Fibroblast of lung (primary cell): ENCODE data around the gene REPIN1.

Source experiments
- EZH2 ChIP-seq: IDR thresholded peaks from 2 replicates; pipeline ENCODE4 v1.5.1; 2012; ENCODE audit warnings: low read length, control low read depth, mild to moderate bottlenecking; ENCODE audit errors: missing control alignments
- TF ChIP-seq, protein P1 (sequence below), 2 donors: IDR thresholded peaks in 1 of 2; conservative IDR thresholded peaks in 1 of 2; 1 replicate in 1 of 2; 2 replicates in 1 of 2; pipeline ENCODE4 v1.5.1; 2011 to 2012; ENCODE audit warnings: low read length in 2 of 2, control low read depth in 1 of 2, inconsistent platforms in 1 of 2, low read depth in 1 of 2, mild to moderate bottlenecking in 1 of 2

DNA sequence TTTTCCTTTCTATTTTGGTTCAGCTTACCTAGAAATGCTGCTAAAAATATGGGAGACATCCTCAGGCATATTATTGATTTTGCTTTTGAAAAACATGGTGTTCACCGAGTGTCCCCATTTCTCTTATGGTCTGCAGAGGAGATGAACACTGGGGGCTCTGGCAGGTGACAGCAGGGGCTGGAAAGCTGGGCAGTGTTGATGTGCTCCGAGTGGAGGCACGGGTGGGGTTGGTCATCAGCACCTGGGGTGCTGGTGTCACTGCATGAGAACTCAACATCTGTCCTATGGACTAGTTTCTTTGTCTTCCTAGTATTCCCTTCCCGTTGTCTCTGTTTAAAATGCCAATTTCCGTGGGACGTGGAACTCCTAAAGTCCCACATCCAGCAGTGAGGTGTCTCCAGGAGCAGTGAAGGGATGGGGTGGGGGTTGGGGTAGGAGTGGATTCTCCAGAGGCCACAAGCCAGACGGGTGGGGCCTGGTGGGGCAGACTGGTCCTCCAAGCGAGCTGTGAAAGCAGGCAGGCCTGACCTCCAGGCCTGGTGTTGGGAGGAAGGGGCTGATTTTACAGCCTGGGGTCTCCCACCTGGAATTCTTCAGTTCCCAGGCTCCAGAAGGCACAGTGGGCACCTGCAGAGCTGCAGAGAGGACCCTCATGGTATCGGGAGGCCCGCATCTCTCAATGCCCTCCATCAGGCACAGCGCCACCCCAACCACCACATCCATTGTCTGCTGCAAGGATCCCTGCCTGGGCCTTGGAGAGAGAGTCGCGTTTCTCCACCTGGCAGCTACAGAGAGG is 35.0 kb downstream of the REPIN1 start:
- TF ChIP-seq, protein P1, sequence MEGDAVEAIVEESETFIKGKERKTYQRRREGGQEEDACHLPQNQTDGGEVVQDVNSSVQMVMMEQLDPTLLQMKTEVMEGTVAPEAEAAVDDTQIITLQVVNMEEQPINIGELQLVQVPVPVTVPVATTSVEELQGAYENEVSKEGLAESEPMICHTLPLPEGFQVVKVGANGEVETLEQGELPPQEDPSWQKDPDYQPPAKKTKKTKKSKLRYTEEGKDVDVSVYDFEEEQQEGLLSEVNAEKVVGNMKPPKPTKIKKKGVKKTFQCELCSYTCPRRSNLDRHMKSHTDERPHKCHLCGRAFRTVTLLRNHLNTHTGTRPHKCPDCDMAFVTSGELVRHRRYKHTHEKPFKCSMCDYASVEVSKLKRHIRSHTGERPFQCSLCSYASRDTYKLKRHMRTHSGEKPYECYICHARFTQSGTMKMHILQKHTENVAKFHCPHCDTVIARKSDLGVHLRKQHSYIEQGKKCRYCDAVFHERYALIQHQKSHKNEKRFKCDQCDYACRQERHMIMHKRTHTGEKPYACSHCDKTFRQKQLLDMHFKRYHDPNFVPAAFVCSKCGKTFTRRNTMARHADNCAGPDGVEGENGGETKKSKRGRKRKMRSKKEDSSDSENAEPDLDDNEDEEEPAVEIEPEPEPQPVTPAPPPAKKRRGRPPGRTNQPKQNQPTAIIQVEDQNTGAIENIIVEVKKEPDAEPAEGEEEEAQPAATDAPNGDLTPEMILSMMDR (conservative IDR thresholded peaks at IDR 0.05 in 1 of 2, IDR thresholded peaks at IDR 0.05 in 1 of 2; ENCODE audit: low read depth in 1 of 2, low read length in 2 of 2) = no peak
- TF ChIP-seq EZH2 = no peak
